Measurements from ENCODE around the gene ADIG.
"Not testable (repeated sequence)": the region's sequence is repeated elsewhere in the genome, so short reads cannot be mapped to it uniquely, and the experiment has no call there.

Gene ADIG

GRCh38 chr20:38573413-38573812, 7.6 kb upstream of the ADIG start:
- DNase-seq (ENCODE audit: low spot score) = no peak

GRCh38 chr20:38579219-38579910, 1.6 kb upstream of the ADIG start:
- no peak for DNase-seq (ENCODE audit: low spot score)

GRCh38 chr20:38579921-38580320, 1.1 kb upstream of the ADIG start:
- no peak for DNase-seq (ENCODE audit: low spot score)

GRCh38 chr20:38581830-38582358, 897 bp downstream of the ADIG start:
- no peak for DNase-seq (ENCODE audit: low spot score)

GRCh38 chr20:38583306-38583705, 2.3 kb downstream of the ADIG start:
- DNase-seq (ENCODE audit: low spot score) = no peak

GRCh38 chr20:38584099-38584763, 3.2 kb downstream of the ADIG start:
- no peak for DNase-seq (ENCODE audit: low spot score)

GRCh38 chr20:38585404-38586180, 4.6 kb downstream of the ADIG start:
- DNase-seq (ENCODE audit: low spot score) = no peak

GRCh38 chr20:38586181-38586525, 5.2 kb downstream of the ADIG start:
- DNase-seq (ENCODE audit: low spot score) = no peak

- no peak for DNase-seq (ENCODE audit: low spot score)
Observed at GRCh38 chr20:38588303-38588702, 7.3 kb downstream of the ADIG start.

- DNase-seq (ENCODE audit: low spot score) = no peak
Observed at GRCh38 chr20:38589351-38589750, 8.4 kb downstream of the ADIG start.

GRCh38 chr20:38589967-38590675, 9.1 kb downstream of the ADIG start:
- DNase-seq (ENCODE audit: low spot score) = no peak

GRCh38 chr20:38590676-38591473, 9.9 kb downstream of the ADIG start:
- DNase-seq (ENCODE audit: low spot score) = no peak

GRCh38 chr20:38591474-38592410, 10.7 kb downstream of the ADIG start:
- no peak for DNase-seq (ENCODE audit: low spot score)

- DNase-seq (ENCODE audit: low spot score) = not testable (repeated sequence)
Observed at GRCh38 chr20:38592411-38592790, 11.4 kb downstream of the ADIG start.

- not testable (repeated sequence) for DNase-seq (ENCODE audit: low spot score)
Observed at GRCh38 chr20:38594281-38594680, 13.3 kb downstream of the ADIG start.

GRCh38 chr20:38595886-38596285, 14.9 kb downstream of the ADIG start:
- DNase-seq (ENCODE audit: low spot score) = not testable (repeated sequence)

GRCh38 chr20:38599410-38599882, 18.4 kb downstream of the ADIG start:
- DNase-seq (ENCODE audit: low spot score) = no peak

- DNase-seq (ENCODE audit: low spot score) = no peak
Observed at GRCh38 chr20:38600057-38600456, 19.1 kb downstream of the ADIG start.

GRCh38 chr20:38601216-38602184, 20.5 kb downstream of the ADIG start, which contains the start of gene ARHGAP40:
Gene ARHGAP40 (plus strand): TSS chr20:38601809.
- DNase-seq (ENCODE audit: low spot score) = no peak
